Liver (tissue), 9 donors: ENCODE results near the gene SH2D4B. TPM values are rescaled to one million over a fixed set of nuclear protein-coding genes. Genes with fewer than 3 reads are reported as not detected.

ENCODE experiments used
- DNase-seq: peaks from one replicate; pipeline ENCODE4 v3.0.0-alpha.2; 2017; ENCODE audit warnings: low spot score
- H3K27ac ChIP-seq, 2 donors: one replicate each; pipeline ENCODE4 v1.7.0; 2013; ENCODE audit warnings: inconsistent platforms in 2 of 2, low read length in 2 of 2, control low read depth in 1 of 2, low read depth in 1 of 2, mild to moderate bottlenecking in 1 of 2
- H3K27me3 ChIP-seq, 4 donors: one replicate each; pipeline versions ENCODE4 v1.6.1 to v1.7.0; 2013; ENCODE audit warnings: low read length in 3 of 4, inconsistent platforms in 1 of 4, mild to moderate bottlenecking in 1 of 4, moderate library complexity in 1 of 4; ENCODE audit not compliant: control insufficient read depth in 4 of 4, insufficient read depth in 4 of 4
- H3K36me3 ChIP-seq, 4 donors: one replicate each; pipeline versions ENCODE4 v1.6.1 to v1.7.0; 2013; ENCODE audit warnings: low read length in 3 of 4, mild to moderate bottlenecking in 3 of 4, low read depth in 1 of 4, moderate library complexity in 1 of 4; ENCODE audit not compliant: control insufficient read depth in 4 of 4, insufficient read depth in 3 of 4
- H3K4me1 ChIP-seq, 4 donors: one replicate each; pipeline versions ENCODE4 v1.6.1 to v1.7.0; 2013; ENCODE audit warnings: low read length in 3 of 4, mild to moderate bottlenecking in 3 of 4, moderate library complexity in 1 of 4; ENCODE audit not compliant: control insufficient read depth in 4 of 4, insufficient read depth in 4 of 4
- H3K4me3 ChIP-seq, 3 donors: one replicate each; pipeline versions ENCODE4 v1.6.1 to v1.7.0; 2013; ENCODE audit warnings: low read length in 3 of 3, control low read depth in 1 of 3, low read depth in 1 of 3, mild to moderate bottlenecking in 1 of 3
- H3K9ac ChIP-seq, 2 donors: one replicate each; pipeline ENCODE4 v1.7.0; 2013; ENCODE audit warnings: low read length in 2 of 2, mild to moderate bottlenecking in 2 of 2, moderate library complexity in 2 of 2, control low read depth in 1 of 2, low read depth in 1 of 2
- H3K9me3 ChIP-seq, 4 donors: one replicate each; pipeline versions ENCODE4 v1.6.1 to v1.7.0; 2013; ENCODE audit warnings: low read length in 3 of 4; ENCODE audit not compliant: control insufficient read depth in 4 of 4
- CTCF ChIP-seq: fragments of 150-350 bp; IDR thresholded peaks from 2 replicates; pipeline ENCODE4 v1.5.1; 2017; ENCODE audit warnings: improper control_type of control experiment, low read depth, low read length; ENCODE audit not compliant: missing input control
- FOXA2 ChIP-seq: IDR thresholded peaks from 2 replicates; pipeline ENCODE4 v1.6.1; 2016; ENCODE audit warnings: antibody characterized with exemption
- GABPA ChIP-seq, 2 donors: IDR thresholded peaks in 1 of 2; conservative IDR thresholded peaks in 1 of 2; 2 replicates each; pipeline ENCODE4 v1.6.1; 2016; ENCODE audit warnings: antibody characterized with exemption in 2 of 2, mild to moderate bottlenecking in 1 of 2, moderate library complexity in 1 of 2
- HNF4A ChIP-seq, 2 donors: conservative IDR thresholded peaks; 2 replicates each; pipeline ENCODE4 v1.6.1; 2016; ENCODE audit warnings: antibody characterized with exemption in 2 of 2, mild to moderate bottlenecking in 2 of 2
- JUND ChIP-seq, 2 donors: IDR thresholded peaks; 2 replicates each; pipeline ENCODE4 v1.6.1; 2016; ENCODE audit warnings: antibody characterized with exemption in 2 of 2
- RAD21 ChIP-seq, 2 donors: IDR thresholded peaks; 2 replicates each; pipeline ENCODE4 v1.6.1; 2016; ENCODE audit warnings: antibody characterized with exemption in 2 of 2, mild to moderate bottlenecking in 2 of 2
- RXRA ChIP-seq, 2 donors: IDR thresholded peaks; 2 replicates each; pipeline ENCODE4 v1.6.1; 2017 to 2018; ENCODE audit warnings: antibody characterized with exemption in 2 of 2, mild to moderate bottlenecking in 1 of 2
- SP1 ChIP-seq: IDR thresholded peaks from 2 replicates; pipeline ENCODE4 v1.6.1; 2018; ENCODE audit warnings: antibody characterized with exemption, mild to moderate bottlenecking
- YY1 ChIP-seq: IDR thresholded peaks from 2 replicates; pipeline ENCODE4 v1.6.1; 2016; ENCODE audit warnings: antibody characterized with exemption, mild to moderate bottlenecking
- ZBTB33 ChIP-seq: IDR thresholded peaks from 2 replicates; pipeline ENCODE4 v1.6.1; 2016; ENCODE audit warnings: antibody characterized with exemption
- WGBS: extraction: QIAGEN DNeasy Blood & Tissue Kit; methylation state at CpG from one replicate; pipeline ENCODE4 v1.1.7; 2013; 5-methylcytosine and 5-hydroxymethylcytosine counted together
- polyA plus RNA-seq, 2 donors: library from polyadenylated mRNA; stranded (reverse) in 1 of 2; unstranded in 1 of 2; fragments of 200-250 nt in 1 of 2; fragments of >200 nt in 1 of 2; fragmentation: Nextera tagmentation in 1 of 2; extraction: Ambion mirVana in 1 of 2; gene quantifications; one replicate each; pipeline versions ENCODE4 v1.2.1 to v1.2.3, GENCODE V29; 2013 to 2015
- total RNA-seq, 2 donors: library from RNA; depleted of rRNA; stranded (reverse); fragments of >200 nt; gene quantifications; one replicate each; pipeline ENCODE4 v1.2.3, GENCODE V29; 2014
- donor health status: healthy.
- donor health status: healthy.
- donor health status: healthy.
- donor health status: healthy.
- donor health status: healthy.

Gene SH2D4B
- total and polyA plus RNA-seq, 4 donors, result 0.19 TPM; not detected in 3

GRCh38 chr10:80528185-80528700 lies 9.5 kb upstream of the SH2D4B start:
- Histone ChIP-seq H3K36me3 (no peaks in the 10 kb centered on the region), H3K27me3 (no peaks in the 10 kb centered on the region), H3K9me3 (no peaks in the 10 kb centered on the region), H3K9ac (no peak overlapping the region), H3K4me1 (peaks cover 0 to 4% (median 2%) of the 10 kb centered on the region in 4 donors), H3K27ac (no peak overlapping the region), H3K4me3 (no peak overlapping the region)
- TF ChIP-seq CTCF (no peak), RXRA (IDR thresholded peaks at IDR 0.05) (no peak), HNF4A (conservative IDR thresholded peaks at IDR 0.05) (no peak), RAD21 (IDR thresholded peaks at IDR 0.05) (no peak)
- DNase-seq, result no peak
- WGBS, result 90% methylated on average over 2 of the region's 2 CpGs

- Histone ChIP-seq H3K27me3 (no peaks in the 10 kb centered on the region), H3K9ac (no peak overlapping the region), H3K9me3 (no peaks in the 10 kb centered on the region), H3K36me3 (no peaks in the 10 kb centered on the region), H3K27ac (no peak overlapping the region), H3K4me3 (no peak overlapping the region), H3K4me1 (peaks cover 0 to 4% (median 2%) of the 10 kb centered on the region in 4 donors)
- DNase-seq, result no peak
- no peak for TF ChIP-seq FOXA2
- no peak for TF ChIP-seq RXRA (IDR thresholded peaks at IDR 0.05)
- no peak for TF ChIP-seq GABPA (IDR thresholded peaks at IDR 0.05 in 1 of 2, conservative IDR thresholded peaks at IDR 0.05 in 1 of 2)
- WGBS, result 88% methylated on average over 6 of the region's 6 CpGs
These were observed 8.8 kb upstream of the SH2D4B start for GRCh38 chr10:80528901-80529300.

GRCh38 chr10:80529604-80530003 lies 8.1 kb upstream of the SH2D4B start:
- TF ChIP-seq JUND (IDR thresholded peaks at IDR 0.05), result no peak
- TF ChIP-seq ZBTB33, result no peak
- no peak for TF ChIP-seq SP1
- Histone ChIP-seq H3K36me3 (no peaks in the 10 kb centered on the region), H3K4me1 (peaks cover 0 to 4% (median 2%) of the 10 kb centered on the region in 4 donors), H3K9ac (no peak overlapping the region), H3K4me3 (no peak overlapping the region), H3K9me3 (no peaks in the 10 kb centered on the region), H3K27me3 (no peaks in the 10 kb centered on the region), H3K27ac (no peak overlapping the region)
- DNase-seq, result no peak
- WGBS, result 73% methylated on average over 12 of the region's 12 CpGs

GRCh38 chr10:80530251-80530650 lies 7.5 kb upstream of the SH2D4B start:
- TF ChIP-seq HNF4A (conservative IDR thresholded peaks at IDR 0.05) (peak in 1 of 2 donors; percentile 2), SP1 (no peak), YY1 (no peak), RXRA (IDR thresholded peaks at IDR 0.05) (peak in 1 of 2 donors; percentile 9), CTCF (peak; percentile 40), GABPA (IDR thresholded peaks at IDR 0.05 in 1 of 2, conservative IDR thresholded peaks at IDR 0.05 in 1 of 2) (no peak), RAD21 (IDR thresholded peaks at IDR 0.05) (peak; percentile 68 to 75)
- Histone ChIP-seq H3K4me3 (no peak overlapping the region), H3K27ac (no peak overlapping the region), H3K36me3 (no peaks in the 10 kb centered on the region), H3K27me3 (no peaks in the 10 kb centered on the region), H3K4me1 (peaks cover 0 to 4% (median 2%) of the 10 kb centered on the region in 4 donors), H3K9ac (no peak overlapping the region), H3K9me3 (no peaks in the 10 kb centered on the region)
- WGBS, result 15% methylated on average over 2 of the region's 2 CpGs
- no peak for DNase-seq
